BLaER1 (cell line): ENCODE data around the gene GTF2A1.
A peak's percentile ranks its signal among the peaks of the same experiment; 100 is the strongest.

Source experiments
- H3K27ac ChIP-seq: shearing (Covaris generic); formaldehyde crosslinking; 2 replicates; pipeline ENCODE4 v1.8.1; 2022
- H3K27me3 ChIP-seq: shearing (Covaris generic); formaldehyde crosslinking; 2 replicates; pipeline ENCODE4 v1.8.1; 2022
- H3K36me3 ChIP-seq: shearing (Covaris generic); formaldehyde crosslinking; 2 replicates; pipeline ENCODE4 v1.8.1; 2022
- H3K4me1 ChIP-seq: shearing (Covaris generic); formaldehyde crosslinking; 2 replicates; pipeline ENCODE4 v1.8.1; 2022
- H3K4me2 ChIP-seq: shearing (Covaris generic); formaldehyde crosslinking; 2 replicates; pipeline ENCODE4 v1.8.1; 2022
- H3K4me3 ChIP-seq: shearing (Covaris generic); formaldehyde crosslinking; 2 replicates; pipeline ENCODE4 v1.8.1; 2022
- H3K9ac ChIP-seq: shearing (Covaris generic); formaldehyde crosslinking; 2 replicates; pipeline ENCODE4 v1.8.1; 2022
- H3K9me3 ChIP-seq: shearing (Covaris generic); formaldehyde crosslinking; 2 replicates; pipeline ENCODE4 v1.8.1; 2022
- H4K20me1 ChIP-seq: shearing (Covaris generic); formaldehyde crosslinking; 2 replicates; pipeline ENCODE4 v1.8.1; 2022
- Cebpa-rat ChIP-seq: shearing (Covaris generic); IDR thresholded peaks from 2 replicates; pipeline ENCODE4 v1.8.1; 2022

Gene GTF2A1

DNA sequence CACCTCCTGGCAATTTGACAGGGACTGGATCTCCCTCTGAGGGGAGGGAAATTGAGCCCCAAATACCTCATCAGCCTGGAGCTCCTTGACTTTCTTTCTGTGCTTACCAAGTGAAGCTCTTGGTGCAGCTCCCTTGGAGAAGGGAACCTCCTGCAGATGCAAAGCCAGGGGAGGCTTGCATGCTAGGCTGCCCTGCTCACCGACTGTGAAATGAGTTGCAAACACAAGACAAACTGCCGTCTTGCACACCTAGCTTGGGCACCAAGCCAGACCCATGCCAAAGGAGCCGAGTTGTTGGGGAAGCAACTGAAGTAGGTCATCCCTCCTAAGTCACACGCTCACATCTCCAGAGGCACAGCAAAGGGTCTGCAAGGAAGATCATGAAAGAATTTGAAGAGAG, 95.2 kb downstream of the GTF2A1 start:
- Histone ChIP-seq H3K4me1 (peaks cover 29% of the 10 kb centered on the region), H3K36me3 (no peaks in the 10 kb centered on the region), H3K4me3 (no peak overlapping the region), H3K4me2 (peak overlapping the region; percentile 46), H3K9me3 (peaks cover 18% of the 10 kb centered on the region; the same call in 1 of the 2 replicates), H3K9ac (no peak overlapping the region), H3K27ac (no peak overlapping the region), H3K27me3 (no peaks in the 10 kb centered on the region), H4K20me1 (no peaks in the 10 kb centered on the region)
- no peak for TF ChIP-seq Cebpa-rat
